HG03095 (cell line): ENCODE measurements around the gene SMIM23.

Experiments
- ATAC-seq: cut with Tn5 transposase; IDR thresholded peaks from one replicate; pipeline ENCODE4 v1.9.1; 2021; ENCODE audit warnings: moderate library complexity; ENCODE audit not compliant: unreplicated experiment

The SMIM23 gene

DNA sequence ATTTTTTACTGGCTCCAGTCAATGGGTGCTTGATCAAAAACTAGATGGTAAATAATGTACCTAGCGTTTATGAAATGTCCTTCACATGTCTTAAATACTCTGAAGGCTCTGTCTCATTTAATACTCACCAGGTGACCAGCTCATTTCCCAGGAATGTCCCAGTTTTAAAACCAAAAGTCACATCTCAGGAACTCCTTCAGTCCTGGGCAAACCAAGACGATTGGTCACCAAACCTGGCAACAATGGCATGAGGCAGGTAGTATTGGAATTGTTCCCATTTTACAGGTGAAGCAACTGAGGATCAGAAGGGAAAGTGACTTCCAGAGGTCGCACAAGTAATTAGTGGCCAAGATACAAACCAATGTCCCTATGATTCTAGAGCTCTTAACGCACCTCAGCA is 27.7 kb downstream of the SMIM23 start:
- ATAC-seq: no peak

DNA sequence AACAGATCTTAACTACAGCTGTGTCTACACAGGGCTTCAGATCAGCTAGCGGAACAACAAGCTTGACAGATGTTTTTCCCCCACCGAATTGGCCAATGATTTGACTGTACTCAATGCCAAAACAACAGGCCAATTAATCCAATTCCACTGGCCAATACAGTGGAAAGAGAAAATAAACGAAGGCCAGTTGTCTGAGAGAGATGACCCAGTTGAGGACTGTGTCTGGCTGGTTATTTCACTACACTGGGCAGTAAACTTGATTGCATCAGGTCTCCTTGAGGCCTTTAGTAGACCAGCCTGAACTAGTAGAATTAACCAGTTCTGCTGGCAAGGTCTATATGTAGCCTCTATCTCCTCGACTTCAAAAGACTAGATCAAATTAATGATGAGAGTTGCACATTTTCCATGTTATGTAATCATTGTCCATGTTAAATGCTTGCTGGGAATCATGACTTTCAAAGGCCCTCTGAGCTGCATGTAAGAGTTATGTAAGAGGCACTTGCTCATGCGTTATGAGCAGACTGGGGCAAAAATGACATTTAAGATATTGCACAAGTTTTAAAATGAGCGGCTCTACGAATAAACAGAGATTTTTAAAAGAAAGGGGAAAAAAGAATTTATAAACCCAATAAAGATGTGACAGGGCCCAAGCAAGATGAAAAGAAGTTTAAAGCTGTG is 28.3 kb downstream of the SMIM23 start:
- ATAC-seq: no peak

- no peak for ATAC-seq
Measured at GRCh38 chr5:171816666-171817065, 31.0 kb downstream of the SMIM23 start.

DNA sequence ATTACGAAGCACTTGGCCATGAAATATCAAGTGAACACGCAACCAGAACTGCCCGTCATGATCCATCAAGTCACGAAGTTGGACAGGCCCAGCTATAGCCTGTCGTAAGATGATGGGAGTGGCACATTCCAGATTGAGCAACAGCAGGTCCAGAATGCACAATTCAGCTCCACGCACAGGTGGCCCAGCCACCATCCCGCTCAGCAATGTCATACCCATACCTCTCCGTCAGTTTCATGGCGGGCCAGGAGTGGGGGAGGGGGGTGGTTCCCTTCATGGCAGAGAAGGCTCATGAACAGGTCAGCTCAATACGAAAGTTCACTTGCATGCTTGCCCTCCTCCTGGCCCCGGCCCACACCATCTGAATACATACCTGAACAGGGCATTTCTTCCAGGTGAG is 34.9 kb downstream of the SMIM23 start:
- ATAC-seq: no peak

DNA sequence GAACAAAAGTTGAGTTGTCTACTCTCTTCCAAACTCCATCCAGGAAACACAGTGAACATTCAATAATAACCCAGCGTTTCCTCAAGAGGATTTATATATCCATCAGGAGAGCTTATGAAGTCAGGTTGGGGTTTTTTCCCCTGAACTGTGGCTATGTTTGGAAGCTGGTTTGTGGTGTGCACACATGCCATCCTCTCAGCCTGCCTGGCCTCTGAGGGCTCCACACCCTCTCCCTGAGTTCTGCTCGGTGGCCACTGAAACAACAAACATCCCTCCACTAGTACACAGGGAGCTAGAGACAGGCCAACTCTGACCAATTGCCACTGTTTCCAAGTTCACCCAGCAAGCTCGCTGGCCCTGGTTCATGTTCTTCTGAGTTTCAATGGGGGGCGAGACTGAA is 35.7 kb downstream of the SMIM23 start:
- ATAC-seq: no peak

DNA sequence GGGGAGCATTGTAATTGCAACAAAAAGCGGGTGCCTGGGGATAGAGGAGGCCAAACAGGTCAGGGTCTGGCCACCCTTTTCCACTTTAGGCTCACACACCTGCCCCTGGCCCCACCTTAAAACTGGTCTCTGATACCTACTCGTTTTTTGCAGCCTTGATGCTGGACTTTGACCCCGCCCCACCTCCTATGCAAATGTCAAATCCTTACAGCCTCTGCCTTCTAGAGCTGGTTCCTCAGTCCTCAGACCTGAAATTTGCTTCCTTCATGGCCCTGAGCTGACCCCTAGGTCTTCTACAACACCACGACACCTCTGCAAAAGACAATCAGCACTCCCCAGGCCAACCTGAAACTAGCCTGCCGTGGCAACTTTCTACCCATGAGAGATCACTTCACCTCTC is 37.7 kb downstream of the SMIM23 start:
- no peak for ATAC-seq

- ATAC-seq: no peak
Measured at GRCh38 chr5:171825051-171825450, 39.4 kb downstream of the SMIM23 start.

DNA sequence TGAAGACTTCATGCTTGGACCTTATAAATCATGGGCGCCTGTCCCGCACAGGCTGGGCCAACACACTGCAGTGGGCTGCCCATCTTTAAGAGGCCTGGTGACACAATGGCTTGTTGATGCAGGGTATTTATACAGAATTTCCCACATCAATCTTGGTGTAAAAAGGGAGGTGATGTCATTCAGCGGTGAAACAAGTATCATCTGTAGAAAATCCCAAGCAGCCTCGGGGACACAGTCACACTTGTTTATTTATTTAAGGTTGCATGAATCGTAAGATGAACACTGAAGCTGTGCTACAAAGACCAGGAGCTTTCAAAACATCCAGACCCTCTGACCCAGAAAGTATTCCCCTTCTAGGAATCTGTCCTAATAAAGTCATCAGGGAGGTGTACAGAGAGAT is 40.5 kb downstream of the SMIM23 start:
- no peak for ATAC-seq

- no peak for ATAC-seq
Measured at GRCh38 chr5:171827162-171827561, 41.5 kb downstream of the SMIM23 start.

- no peak for ATAC-seq
Measured at GRCh38 chr5:171830686-171831085, 45.1 kb downstream of the SMIM23 start.

- no peak for ATAC-seq
Measured at GRCh38 chr5:171832775-171833174, 47.2 kb downstream of the SMIM23 start.

GRCh38 chr5:171834461-171834860 is 48.8 kb downstream of the SMIM23 start:
- ATAC-seq: no peak

GRCh38 chr5:171835066-171835465 is 49.4 kb downstream of the SMIM23 start:
- no peak for ATAC-seq

DNA sequence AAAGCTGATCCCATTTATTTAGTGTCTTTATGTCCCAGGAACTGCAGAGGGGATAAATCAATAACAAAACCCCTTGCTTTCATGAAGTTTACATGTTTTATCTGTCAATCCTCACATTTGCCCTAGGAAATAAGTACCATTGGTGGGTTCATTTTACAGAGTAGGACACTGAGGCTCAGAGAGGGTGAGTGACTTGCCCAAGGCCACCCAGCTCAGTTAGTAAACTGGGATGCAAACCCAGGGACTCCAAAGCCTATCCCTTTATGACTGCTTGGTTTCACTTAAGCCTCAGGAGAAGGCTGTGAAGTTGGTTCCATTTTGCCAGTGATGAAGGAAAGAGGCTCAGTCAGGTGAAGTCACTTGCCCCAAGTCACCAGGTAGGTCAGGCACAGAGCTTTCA is 51.9 kb downstream of the SMIM23 start:
- ATAC-seq: no peak

GRCh38 chr5:171838066-171838465 is 52.4 kb downstream of the SMIM23 start:
- ATAC-seq: no peak

DNA sequence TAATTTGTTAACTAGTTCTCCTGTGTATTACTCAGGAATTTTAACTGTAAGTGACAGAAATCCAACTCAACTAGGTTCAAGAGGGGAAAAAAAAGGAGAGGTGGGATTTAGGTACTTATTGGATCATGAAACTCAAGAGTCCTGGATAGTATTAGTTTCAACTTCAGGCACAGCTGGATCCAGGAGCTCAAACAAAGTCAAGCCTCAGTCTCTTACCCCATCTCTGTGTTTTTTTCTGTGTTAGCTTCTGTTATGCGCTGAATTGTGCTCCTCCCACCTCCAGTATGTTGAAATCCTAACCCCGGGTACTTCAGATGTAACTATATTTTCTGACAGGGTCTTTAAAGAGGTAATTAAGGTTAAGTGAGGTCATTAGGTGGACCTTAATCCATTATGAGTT is 53.5 kb downstream of the SMIM23 start:
- ATAC-seq: no peak

DNA sequence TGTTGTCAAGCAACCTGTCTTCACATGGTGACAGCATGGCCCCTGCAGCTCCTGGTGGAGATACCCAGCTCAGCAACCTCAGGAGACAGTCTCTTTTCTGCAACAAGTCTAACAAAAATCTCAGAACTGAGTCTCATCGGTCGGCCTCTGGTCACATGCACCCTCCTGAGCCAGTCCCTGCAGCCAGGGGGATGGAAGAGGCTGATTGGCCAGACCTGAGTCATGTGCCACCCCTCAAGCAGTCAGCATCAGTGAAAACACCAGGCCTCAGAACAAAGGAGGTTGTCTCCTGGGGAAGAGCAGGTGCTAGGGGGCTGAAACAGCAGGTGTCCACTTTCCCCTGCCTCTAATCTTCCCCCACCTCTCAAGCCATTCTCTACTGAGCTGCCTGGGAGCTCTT is 54.4 kb downstream of the SMIM23 start:
- no peak for ATAC-seq
